ENCODE measurements around the gene HDGFL2. TPM values are rescaled to one million over a fixed set of nuclear protein-coding genes. Genes with fewer than 3 reads are reported as not detected.

The HDGFL2 gene
- total and polyA plus RNA-seq, 2 of the 8 experiments (the other 6 are each of a cell fraction or from before 2014, with no cell fraction given): 31.1 to 106 TPM

DNA sequence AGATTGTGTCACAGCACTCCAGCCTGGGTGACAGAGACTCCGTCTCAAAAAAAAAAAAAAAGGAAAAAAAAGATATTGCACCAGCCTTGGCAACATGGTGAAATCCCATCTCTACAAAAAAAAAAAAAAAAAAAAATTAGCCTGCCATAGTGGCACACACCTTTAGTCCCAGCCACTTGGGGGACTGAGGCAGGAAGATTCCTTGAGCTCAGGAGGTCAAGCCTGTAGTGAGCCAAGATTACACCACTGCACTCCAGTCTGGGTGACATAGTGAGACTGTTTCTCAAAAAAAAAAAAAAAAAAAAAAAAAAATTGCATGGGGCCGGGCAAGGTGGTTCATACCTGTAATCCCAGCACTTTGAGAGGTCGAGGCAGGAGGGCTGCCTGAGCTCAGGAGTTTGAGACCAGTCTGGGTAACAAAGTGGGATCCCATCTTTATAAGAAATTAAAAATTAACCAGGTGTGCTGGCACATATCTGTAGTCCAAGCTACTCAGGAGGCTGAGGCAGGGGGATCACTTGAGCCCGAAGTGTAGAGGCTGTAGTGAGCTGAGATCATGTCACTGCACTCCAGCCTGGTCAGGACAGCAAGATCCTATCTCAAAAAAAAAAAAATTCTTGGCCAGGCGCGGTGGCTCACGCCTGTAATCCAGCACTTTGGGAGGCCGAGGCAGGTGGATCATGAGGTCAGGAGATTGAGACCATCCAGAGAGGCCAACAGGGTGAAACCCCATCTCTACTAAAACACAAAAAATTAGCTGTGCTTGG, 7.1 kb upstream of the HDGFL2 start:
- Histone ChIP-seq H3K14ac (ENCODE audit: insufficient read length) (no peak overlapping the region), H3K18ac (ENCODE audit: extremely low read depth, low read length) (no peak overlapping the region), H3K4me2 (ENCODE audit: insufficient read depth in 1 of 2, low read depth in 2 of 2, low read length in 2 of 2) (no peak overlapping the region), H3K4me3 (ENCODE audit: extremely low read depth in 1 of 4, insufficient read depth in 2 of 4, low read depth in 3 of 4, low read length in 4 of 4) (no peak overlapping the region), H3K56ac (replicated peaks; ENCODE audit: insufficient read length, low read depth, low read length) (no peak overlapping the region), H3K36me3 (ENCODE audit: control insufficient read depth in 2 of 4, insufficient read depth in 4 of 4, low read length in 3 of 4) (no peaks in the 10 kb centered on the region), H2BK15ac (ENCODE audit: low read length) (no peak overlapping the region), H3K27ac (ENCODE audit: low read depth, low read length) (no peak overlapping the region), H2AFZ (ENCODE audit: low read length) (no peak overlapping the region), H3K4me1 (replicated peaks in 1 of 4; ENCODE audit: control insufficient read depth in 3 of 4, insufficient read depth in 4 of 4, low read length in 3 of 4) (no peaks in the 10 kb centered on the region), H2AK5ac (ENCODE audit: low read depth, low read length) (no peak overlapping the region), H3K23me2 (ENCODE audit: low read depth, low read length) (no peaks in the 10 kb centered on the region), H4K5ac (ENCODE audit: insufficient read length, low read depth, low read length) (no peak overlapping the region), H4K8ac (ENCODE audit: extremely low read depth, insufficient read depth, low read length) (no peak overlapping the region), H2BK120ac (replicated peaks; ENCODE audit: low read depth, low read length) (no peak overlapping the region), H2BK12ac (ENCODE audit: low read depth, low read length) (no peak overlapping the region), H3K9me3 (ENCODE audit: insufficient read depth in 2 of 2, low read depth in 1 of 2, low read length in 1 of 2) (no peaks in the 10 kb centered on the region), H2BK5ac (ENCODE audit: low read depth, low read length) (no peak overlapping the region), H3K79me1 (ENCODE audit: low read depth, low read length) (no peaks in the 10 kb centered on the region), H3K27me3 (replicated peaks in 1 of 4; ENCODE audit: control insufficient read depth in 3 of 4, extremely low read depth in 1 of 4, insufficient read depth in 3 of 4, low read length in 3 of 4) (no peaks in the 10 kb centered on the region), H3K9ac (replicated peaks in 1 of 4; ENCODE audit: extremely low read depth in 1 of 4, low read depth in 3 of 4, low read length in 3 of 4) (no peak overlapping the region), H3K23ac (ENCODE audit: insufficient read length) (no peak overlapping the region), H3K4ac (replicated peaks; ENCODE audit: insufficient read length, low read depth, low read length) (no peak overlapping the region), H3K79me2 (ENCODE audit: control insufficient read depth in 1 of 2, insufficient read depth in 2 of 2, low read length in 2 of 2) (no peaks in the 10 kb centered on the region), H4K20me1 (replicated peaks in 1 of 2; ENCODE audit: control insufficient read depth in 1 of 2, insufficient read depth in 2 of 2, low read length in 2 of 2) (no peaks in the 10 kb centered on the region), H2BK20ac (ENCODE audit: low read length) (no peak overlapping the region), H4K91ac (replicated peaks; ENCODE audit: insufficient read length, low read length) (no peak overlapping the region)
- WGBS, 2 experiments (ENCODE audit: extremely low coverage in 1 of 2, insufficient coverage in 1 of 2, insufficient read length in 1 of 2, insufficient replicate concordance in 2 of 2, low coverage in 1 of 2, low lambda C conversion rate in 2 of 2, missing lambda C conversion rate in 1 of 2): 79% methylated on average over 7 of the region's 8 CpGs; no CpG with 5 or more reads in 1 of the 2 experiments
- TF ChIP-seq CHD1 (IDR thresholded peaks at IDR 0.05; ENCODE audit: low read depth, low read length) (no peak), GABPA (IDR thresholded peaks at IDR 0.05; ENCODE audit: borderline replicate concordance, insufficient read depth, low read length) (no peak), SRF (IDR thresholded peaks at IDR 0.05; ENCODE audit: low read depth, low read length) (no peak)
- FAIRE-seq: no peak
- POLR2A ChIA-PET (ENCODE audit: partially characterized antibody): interaction anchor here (1.1 to 58.1 kb wide), 4 partner anchors 9 to 40 kb away, joined by 3 to 1590 read pairs (median 6); partner anchors contain the start of genes CHAF1A and SH3GL1
- DNase-seq (ENCODE audit: low read depth in 1 of 2, low spot score in 2 of 2): no peak
- CTCF ChIA-PET (ENCODE audit: partially characterized antibody): interaction anchor here (0.6 kb wide), 3 partner anchors 30 to 504 kb away, joined by 3 read pairs; partner anchors contain the start of gene KDM4B
